HL-60/S4 treated with retinoic acid at 250 ng/mL for 4 days and 3 days (cell line): Measurements from ENCODE around the gene CHCHD6.
"Not testable (repeated sequence)": the region's sequence is repeated elsewhere in the genome, so short reads cannot be mapped to it uniquely, and the experiment has no call there.

Experiments
- in situ Hi-C: fragments of 300-500 bp; cut with MboI; formaldehyde crosslinking; loops from 2 replicates; pipeline ENCODE4 v1.7.0; 2022; ENCODE audit warnings: low sequenced_read_pairs

CHCHD6 gene

DNA sequence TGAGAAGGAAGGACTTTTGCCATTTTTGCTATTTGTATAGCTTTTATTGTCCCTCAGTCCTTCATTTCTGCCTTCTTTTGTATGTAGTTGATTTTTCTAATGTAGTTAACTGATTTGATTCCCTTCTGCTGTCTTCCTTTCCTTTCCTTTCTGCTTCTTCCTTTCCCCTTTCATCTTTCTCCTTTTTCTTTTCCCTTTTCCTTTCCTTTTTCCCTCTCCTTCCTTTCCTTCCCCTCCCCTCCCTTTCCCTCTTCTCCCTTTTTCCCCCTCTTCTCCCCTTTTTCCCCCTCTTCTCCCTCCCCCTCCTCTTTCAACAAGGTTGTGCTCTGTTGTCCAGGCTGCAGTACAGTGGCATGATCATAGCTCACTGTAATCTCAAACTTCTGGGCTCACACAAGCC is 59.0 kb downstream of the CHCHD6 start:
- in situ Hi-C loops: no loop called here

DNA sequence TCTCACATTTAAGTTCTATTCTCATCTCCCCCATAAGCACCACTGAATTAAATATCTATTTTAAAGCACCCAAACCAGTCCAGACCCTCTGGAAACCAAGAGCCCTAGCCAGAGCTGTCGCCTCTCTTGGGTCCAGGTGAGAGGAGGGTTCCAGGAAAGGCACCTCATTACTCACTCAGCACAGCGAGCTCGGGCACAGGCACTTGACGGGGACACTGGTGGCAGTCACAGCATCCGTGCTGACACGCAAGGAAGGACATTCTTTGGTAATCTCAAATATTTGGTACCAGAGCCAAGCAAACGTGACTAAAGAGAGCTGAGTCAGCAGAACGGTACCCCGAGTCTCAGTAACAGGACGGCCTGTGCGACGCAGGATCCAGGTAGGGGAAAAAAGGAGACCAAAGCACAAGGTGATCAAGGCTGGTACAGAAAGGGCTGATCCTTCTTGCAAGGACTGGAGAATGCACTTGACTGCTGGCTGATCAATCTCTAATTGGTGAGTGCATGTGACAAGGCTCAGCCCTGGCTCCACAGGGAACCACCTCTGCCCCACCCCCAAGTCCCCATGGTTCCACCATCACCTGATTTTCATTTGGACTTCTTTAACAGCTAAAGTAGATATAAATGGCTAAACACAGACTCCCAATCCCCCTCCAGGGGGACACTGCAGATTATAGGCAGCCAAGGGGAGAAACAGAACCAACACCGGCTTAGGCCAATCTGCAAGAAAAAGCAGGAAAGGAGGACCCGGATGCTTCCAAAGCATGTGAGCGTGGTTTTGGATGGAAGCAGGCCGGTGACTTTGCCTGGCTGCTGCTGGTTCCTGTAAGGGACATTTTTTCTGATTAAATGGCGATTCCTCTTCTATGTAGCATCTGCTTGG is 61.4 kb downstream of the CHCHD6 start:
- in situ Hi-C loops: no loop called here

DNA sequence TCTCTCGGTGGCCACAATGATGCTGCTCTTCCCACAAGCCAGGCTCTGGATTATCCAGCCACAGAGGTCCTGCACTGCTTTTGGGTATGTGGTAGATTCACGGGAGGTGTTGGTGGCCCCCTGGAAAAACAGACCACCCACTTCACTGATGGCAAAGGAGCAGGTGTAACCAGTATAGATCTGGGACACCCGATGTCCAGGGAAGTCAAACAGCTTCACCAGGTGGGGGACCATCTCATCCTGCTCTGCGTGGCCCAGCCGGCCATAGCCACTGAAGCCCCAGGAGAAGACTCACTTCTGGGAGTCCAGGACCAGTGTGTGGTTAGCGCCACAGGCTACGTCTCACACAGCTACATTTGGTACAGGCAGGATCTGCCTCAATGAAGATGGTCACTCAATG is 62.6 kb downstream of the CHCHD6 start:
- in situ Hi-C loops: no loop called here

DNA sequence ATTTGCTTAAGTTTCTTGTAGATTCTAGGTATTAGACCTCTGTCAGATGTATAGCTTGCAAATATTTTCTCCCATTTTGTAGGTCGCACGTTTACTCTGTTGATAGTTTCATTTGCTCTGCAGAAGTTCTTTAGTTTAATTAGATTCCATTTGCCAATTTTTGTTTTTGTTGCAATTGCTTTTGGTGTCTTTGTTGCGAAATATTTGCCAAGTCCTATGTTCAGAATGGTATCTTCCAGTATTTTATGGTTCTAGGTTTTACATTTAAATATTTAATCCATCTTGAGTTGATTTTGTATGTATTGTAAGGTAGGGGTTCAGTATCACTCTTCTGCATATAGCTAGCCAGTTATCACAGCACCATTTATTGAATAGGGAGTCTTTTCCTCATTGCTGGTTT is 64.9 kb downstream of the CHCHD6 start:
- in situ Hi-C loops: no loop called here

DNA sequence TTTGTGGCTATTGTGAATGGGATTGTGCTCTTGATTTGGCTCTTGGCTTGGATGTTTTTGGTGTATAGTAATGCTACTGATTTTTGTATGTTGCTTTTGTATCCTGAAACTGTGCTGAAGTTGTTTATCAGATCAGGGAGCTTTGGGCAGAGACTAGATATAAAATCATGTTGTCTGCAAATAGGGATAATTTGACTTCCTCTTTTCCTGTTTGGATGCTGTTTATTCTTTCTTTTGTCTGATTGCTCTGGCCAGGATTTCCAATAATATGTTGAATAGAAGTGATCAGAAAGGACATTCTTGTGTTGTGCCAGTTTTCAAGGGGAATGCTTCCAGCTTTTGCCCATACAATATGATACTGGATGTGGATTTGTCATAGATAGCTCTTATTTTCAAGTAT is 66.1 kb downstream of the CHCHD6 start:
- in situ Hi-C loops: no loop called here

DNA sequence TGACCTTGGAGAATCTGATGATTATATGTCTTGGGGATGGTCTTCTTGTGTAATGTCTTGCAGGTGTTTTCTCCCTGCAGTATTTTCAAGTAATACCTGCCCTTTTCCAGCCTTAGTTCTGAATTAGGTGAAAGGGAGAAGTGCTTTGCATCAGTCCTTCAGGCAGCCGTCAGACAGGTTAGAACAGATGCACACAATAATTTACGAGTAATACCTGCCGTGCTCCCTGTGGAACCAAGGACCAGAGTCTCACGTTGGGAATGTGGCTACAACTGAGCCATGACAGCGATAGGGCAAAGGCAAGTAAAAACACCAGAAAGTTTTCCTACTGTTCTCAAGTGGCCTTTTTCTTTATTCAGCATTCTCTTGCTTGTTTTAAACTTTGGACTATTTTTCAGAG is 69.1 kb downstream of the CHCHD6 start:
- in situ Hi-C loops: no loop called here

DNA sequence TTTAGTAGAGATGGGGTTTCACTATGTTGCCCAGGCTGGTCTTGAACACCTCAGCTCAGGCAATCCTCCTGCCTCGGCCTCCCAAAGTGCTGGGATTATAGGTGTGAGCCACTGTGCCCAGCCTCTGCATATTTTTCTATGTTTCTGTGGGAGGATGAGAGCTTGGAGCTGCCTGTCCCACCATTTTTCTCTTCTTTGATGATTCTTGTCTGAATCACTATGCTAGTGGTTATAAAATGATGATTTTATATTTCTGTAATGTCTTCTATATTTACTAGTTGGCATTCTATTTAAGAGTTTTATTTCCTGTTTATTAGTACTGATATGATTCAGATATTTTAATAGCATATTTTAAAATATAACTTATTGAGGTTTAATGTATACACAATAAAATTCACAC is 69.7 kb downstream of the CHCHD6 start:
- in situ Hi-C loops: no loop called here

DNA sequence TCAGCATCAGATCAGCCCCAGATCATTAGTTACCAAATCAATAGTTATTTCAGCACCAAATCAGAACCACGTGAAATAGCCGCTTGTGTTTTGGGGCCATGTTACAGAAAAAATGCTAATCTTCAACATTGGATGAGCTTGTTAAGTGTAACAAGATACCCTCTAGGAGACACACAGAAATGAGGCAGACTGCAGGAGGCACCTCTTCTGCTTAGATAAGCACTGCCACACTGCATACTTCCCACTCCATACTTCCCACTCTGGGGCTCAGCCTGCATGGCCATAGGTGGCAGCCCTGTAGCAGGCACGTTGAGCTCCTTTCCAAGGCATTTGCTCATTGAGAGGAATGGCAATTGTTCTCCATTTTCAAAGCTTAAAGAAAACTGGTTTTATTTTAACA is 73.3 kb downstream of the CHCHD6 start:
- in situ Hi-C loops: no loop called here

DNA sequence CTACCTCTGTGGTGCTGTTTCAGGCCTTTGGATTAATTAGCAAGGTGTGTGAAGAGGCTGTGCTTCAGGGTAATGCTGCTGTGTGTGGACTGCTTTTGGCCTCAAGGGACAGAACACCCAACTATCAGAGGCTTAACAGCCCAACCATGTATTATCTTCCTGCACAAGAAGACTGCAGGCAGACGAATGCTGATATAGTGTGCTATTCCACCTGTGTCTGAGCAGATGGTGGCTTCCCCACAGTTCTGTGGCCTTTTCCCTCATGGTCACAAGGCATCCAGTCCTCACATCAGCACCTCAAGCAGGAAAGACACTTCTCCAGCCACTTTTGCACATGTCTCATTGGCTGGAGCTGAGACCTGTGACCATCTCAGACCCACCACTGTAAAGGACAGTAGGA is 76.6 kb downstream of the CHCHD6 start:
- in situ Hi-C loops: no loop called here

DNA sequence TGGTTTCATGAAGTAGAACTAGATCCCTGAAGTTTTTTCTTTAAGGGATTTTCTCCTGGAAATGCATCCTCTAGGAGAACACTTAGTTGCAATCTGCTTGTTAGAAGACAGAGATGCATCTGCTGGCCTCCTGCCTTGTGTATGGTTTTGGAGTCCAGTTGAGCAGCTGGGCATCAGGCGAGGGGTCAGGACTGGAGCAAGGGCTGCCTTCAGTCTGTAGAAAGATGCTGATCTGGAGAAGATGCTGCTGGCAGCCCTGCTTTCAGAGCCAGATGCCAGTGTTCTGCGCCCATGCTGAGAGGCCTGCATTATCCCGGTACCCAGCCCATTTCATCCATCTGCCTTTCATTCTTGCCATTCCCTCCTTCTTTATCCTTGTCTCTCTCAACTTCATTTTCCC is 77.4 kb downstream of the CHCHD6 start:
- in situ Hi-C loops: no loop called here

DNA sequence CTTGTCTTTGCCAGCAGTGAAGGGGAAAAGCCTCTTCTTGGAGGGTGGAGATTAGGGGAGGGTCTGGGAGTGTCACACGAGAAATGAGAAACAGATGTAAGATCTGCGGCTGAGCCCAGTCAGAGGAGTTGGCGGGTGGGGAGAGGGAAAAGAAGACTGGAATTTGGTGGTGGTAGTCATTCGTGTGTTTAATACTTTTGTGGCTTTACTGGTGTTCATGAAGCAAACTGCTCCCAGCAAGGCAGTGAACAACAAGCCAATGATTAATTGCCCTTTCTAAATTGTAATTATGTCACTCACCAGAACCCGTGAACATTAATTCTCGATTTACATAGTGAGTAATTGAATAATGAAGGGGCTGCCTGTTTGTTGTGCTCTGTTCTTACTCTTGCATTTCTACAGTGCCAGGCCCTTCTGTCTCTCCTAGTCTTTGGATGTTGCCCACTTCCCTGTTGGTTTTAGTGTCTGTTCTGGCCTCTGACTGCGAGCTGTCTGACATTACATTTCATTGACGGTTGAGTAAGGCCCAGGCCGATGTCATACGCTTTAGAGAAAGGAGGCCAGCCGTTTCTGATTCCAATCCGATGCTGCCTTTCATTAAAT is 78.0 kb downstream of the CHCHD6 start:
- in situ Hi-C loops: no loop called here

DNA sequence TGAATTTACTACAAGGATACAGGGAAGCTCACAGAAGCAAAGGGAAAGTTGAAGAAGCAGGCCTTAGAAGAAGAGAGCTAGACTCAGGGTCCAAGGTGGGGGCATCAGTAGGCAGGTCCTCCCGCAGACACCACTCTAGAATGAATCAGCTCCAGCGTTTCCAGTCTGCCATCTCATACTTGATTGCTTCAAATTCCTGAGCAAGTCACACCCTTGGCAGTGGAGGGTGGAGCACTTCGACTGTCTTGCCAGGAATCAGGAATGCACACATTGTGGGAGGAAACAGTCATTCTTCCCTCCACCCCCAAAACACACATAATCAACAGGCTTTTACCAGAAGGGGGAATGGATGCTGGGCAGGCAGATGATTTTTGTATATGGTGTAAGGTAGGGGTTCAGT is 78.5 kb downstream of the CHCHD6 start:
- in situ Hi-C loops: no loop called here

DNA sequence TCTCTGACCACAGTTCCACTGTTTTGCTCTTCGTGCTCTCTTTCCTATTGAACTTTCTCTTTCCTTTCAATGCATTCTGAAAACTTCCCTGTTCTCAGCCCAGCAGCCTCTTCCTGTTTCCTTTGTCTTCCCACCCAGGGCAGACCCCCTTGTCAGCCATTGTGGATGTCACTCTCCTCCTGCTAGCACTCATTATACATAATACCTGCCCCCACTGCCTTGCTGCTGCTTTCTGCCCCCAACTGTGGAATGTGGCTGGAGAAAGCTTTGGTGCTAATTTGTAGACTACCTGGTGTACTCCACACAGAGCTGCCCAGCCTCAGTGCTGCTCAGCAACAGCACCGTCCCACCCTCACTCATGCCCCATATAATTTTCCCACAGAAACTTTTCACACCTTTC is 80.2 kb downstream of the CHCHD6 start:
- in situ Hi-C loops: no loop called here

DNA sequence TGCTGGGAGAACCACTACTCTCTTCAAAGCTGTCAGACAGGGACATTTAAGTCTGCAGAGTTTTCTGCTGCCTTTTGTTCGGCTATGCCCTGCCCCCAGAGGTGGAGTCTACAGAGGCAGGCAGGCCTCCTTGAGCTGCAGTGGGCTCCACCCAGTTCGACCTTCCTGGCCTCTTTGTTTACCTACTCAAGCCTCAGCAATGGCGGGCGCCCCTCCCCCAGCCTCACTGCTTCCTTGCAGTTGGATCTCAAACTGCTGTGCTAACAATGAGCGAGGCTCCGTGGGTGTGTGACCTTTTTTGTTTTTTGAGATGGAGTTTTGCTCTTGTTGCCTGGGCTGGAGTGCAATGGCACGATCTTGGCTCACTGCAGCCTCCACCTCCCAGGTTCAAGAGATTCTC is 87.3 kb downstream of the CHCHD6 start:
- in situ Hi-C loops: not testable (repeated sequence)

DNA sequence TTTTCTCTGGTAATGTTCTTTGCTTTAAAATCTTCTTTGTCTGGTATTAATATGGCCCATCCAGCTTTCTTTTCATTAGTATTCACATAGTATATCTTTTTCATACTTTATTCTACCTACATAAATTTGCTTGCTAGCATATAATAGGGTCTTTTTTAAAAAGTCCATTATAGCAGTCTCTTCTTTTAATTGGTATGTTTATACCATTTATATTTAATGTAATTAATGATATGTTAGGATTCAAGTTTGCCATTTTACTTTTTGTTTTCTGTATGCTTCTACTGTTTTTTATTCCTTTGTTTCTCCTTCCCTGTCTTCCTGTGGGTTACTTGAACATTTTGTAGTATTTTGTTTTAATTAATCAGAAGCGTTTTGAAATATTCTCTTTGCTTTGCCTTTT is 89.0 kb downstream of the CHCHD6 start:
- in situ Hi-C loops: no loop called here

DNA sequence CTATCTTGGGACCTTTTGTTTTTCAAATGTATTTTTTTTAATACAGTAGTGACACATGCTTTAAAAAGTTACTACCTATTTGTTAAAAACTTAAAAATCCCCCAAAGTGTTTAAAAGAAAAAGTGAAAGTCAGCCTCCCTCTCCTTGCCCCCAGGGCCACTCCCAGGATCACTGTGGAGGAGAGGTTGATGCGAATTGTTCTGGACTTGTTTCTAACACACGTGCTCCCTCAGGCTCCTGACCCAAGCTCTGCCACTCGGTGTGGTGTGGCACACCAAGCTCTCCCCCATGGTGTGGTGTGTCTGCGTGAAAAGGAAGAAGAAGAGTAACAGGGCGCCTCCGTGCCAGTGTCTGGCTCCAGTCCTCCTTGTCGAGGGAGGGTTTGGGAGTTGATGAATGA is 93.5 kb downstream of the CHCHD6 start:
- in situ Hi-C loops: no loop called here

DNA sequence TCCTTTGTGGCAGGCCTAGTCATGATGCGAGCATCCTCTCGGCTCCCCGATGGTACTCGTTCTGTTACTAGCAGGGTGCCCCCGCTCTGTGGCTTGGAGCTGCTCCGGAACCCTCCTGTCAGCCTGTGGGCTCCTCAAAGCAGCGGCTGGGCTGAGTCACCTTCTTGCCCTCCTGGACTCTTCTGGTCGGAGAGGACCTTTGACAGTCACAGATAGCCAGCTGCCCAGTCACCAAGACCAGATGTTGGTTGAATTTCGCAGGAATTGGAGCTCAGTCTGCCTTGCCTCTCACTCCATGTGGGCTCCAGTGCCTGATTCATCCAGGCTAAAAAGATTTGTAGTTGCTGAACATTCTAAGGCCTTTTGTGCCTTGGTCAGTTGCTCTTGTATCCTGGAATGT is 94.5 kb downstream of the CHCHD6 start:
- in situ Hi-C loops: no loop called here

DNA sequence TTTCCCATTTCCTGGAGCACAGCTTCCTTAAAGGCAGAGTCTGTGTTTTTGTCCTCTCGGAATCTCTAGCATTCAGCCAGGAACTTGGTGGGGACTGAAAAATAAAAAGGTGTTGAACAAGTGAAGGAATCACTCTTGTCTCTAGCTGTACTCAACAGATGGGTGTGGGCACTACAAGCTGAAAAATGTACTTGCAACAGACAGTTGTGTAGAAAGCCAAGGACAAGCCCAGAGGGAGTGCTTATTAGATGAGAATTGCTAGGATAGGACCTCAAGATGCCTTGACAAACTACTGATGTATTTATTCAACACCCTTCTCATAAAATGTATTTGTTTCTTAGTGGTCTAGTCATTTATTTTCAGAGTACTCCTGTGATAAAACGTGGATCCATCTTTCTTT is 95.1 kb downstream of the CHCHD6 start:
- in situ Hi-C loops: no loop called here

DNA sequence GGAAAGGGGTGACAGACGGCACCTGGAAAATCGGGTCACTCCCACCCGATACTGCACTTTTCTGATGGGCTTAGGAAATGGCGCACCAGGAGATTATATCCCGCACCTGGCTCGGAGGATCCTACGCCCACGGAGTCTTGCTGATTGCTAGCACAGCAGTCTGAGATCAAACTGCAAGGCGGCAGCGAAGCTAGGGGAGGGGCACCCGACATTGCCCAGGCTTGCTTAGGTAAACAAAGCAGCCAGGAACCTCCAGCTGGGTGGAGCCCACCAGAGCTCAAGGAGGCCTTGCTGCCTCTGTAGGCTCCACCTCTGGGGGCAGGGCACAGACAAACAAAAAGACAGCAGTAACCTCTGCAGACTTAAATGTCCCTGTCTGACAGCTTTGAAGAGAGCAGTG is 97.3 kb downstream of the CHCHD6 start:
- in situ Hi-C loops: not testable (repeated sequence)

DNA sequence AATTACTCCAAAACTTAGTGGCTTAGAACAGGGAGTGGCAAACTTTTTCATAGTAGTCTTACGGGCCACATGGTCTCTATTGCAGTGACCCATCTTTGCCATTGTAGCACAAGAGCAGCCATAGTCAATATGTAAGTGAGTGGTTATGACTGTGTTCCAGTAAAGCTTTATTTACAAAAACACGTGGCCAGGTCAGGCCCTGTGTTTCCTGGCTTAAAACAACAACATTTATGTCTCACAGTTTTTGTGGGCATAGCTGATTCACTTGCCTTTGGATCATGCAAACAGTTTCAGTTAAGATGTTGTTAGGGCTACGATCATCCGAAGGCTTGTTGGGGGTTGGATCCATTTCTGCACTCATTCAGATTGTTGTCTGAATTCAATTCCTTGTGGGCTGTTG is 103.8 kb downstream of the CHCHD6 start:
- in situ Hi-C loops: no loop called here

DNA sequence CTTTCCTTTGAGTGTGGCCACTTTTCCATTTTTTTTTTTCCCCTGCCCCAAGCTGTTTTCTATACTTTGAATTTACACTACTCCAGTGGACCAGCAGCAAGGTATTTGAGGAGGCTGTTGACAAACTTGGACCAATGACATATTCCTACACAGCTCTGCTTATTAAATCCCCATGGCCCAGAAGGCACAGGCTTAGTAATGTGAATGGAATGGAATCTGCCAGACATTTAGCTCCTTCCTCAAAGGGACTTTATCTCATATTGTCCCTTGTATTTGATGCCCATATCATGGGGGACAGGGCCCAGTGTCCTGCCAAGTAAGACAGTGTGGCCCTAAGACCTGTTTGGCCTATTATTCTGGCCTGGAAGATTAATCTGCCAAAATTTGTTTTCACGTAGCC is 107.5 kb downstream of the CHCHD6 start:
- in situ Hi-C loops: no loop called here

DNA sequence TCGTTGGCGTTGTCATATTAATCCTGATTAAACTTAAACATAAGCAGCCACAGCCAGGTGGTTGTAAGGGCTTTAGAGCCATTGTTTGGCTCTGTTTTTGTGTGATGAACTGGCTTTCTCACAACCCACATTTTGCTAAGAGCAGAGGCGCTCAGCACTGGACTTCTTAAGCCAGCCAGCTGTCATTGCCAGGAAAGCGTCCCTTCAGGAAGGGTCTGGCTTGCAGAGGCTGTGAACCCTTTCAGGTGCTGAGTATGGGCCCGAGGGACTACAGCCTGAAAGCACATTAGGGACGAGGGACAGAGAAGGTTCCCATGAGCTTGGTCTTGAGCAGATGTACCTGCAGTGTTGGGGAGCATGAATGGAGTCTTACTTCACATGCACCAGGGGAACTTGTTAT is 112.3 kb downstream of the CHCHD6 start:
- in situ Hi-C loops: no loop called here
